GM19099 (cell line): ENCODE data around the gene SH2D5.

Source experiments
- POLR2A ChIP-seq: IDR thresholded peaks from 3 replicates; pipeline ENCODE4 v1.6.1; 2011; ENCODE audit warnings: low read depth; ENCODE audit not compliant: insufficient read length; ENCODE audit errors: extremely low read depth

The SH2D5 gene

DNA sequence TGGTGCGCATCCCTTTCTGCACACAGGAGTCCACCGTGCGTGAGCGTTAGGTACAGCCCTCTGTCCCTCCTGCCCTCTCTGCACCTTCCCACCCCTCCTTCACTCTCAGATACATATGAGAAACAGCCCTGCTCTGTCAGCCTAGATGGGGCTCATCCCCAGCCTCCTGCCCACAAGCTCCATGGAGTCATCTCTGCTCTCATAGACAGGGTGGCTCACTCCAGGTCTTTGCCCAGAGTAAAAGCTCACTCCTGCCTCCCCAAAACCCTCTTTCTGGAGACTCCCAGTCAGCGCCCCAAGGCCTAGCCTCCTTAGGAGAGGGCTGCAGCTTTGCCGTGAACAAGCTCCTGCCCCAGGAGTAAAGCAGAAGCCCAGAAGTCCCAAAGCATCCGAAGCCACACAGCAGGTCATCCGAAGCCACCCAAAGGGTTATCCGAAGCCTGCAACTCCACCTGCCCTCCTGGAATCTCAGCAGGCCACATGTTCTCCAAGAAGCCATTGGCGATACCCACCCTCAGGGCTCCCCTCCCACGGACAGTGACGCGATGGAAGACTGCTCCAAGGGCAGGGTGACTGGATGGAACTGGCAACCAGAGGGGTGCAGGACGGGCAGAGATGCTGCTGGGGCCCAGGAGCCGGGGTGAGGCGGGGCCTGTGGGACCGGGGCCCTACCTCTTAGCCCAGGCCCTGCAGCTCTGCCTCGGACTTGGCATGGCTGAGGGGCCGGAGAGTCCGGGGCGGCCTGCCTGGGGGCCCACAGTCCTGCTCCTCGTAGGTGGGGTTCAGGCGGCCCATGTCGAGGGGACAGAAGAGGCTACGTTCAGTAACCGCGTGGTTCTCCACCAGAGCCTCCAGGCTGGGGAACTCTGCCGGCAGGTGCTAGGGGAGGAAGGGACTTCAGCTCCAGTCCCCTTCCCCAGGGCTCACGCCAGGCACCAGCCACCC, 11.1 kb downstream of the SH2D5 start:
- no peak for TF ChIP-seq POLR2A

GRCh38 chr1:20720631-20721091, 11.8 kb downstream of the SH2D5 start:
- no peak for TF ChIP-seq POLR2A

- TF ChIP-seq POLR2A = no peak
These were observed 12.5 kb downstream of the SH2D5 start for GRCh38 chr1:20719871-20720620.

GRCh38 chr1:20719261-20719660, 13.2 kb downstream of the SH2D5 start:
- no peak for TF ChIP-seq POLR2A

DNA sequence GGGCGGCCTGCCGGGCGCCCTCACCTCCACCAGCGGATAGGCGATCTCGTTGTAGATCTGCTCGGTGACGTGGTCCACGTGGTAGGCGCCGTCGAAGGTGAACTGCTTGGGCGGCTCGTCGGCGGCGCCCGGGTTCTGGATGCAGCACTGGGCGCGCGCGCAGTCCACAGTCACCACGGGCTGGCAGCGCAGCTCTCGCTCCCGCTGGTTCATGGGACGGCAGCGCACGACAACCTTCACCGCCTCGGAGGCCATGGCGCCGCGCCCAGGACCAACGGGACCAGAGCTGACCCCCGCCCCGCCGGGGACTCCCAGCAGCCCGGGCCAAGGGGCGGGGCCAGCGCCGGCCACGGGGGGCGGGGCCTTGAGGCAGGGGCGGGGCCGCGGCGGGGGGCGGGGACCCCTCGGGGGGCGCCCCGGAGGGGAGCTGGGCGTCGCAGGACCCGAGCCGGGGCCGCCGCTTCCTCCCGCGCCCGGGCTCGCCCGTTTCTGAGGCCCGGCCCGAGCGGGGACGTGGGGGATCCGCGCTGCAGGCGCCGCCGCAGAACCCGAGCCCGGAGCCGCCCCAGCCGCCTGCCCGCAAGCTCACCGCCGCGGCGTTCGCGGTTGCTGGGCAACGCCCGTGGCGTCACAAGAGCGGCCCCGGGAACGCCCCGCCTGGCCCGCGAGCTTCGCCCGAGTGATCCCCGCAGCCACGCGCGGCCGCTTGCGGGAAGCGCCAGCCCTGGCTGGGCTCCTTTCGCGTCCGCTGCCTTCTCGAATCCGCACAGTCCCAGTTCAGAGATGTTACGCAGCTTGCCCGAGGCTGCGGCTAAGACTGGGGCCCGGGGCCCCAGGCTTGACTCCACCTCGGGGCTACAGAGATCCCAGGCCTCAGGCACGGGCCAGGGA, 14.8 kb downstream of the SH2D5 start, which contains the start of gene KIF17:
KIF17 (minus strand) TSS at position 556 of the 891 bp plus-strand sequence; CDS start at position 255, 301 bp downstream.
- TF ChIP-seq POLR2A = no peak

GRCh38 chr1:20716232-20716631, 16.3 kb downstream of the SH2D5 start:
- no peak for TF ChIP-seq POLR2A

DNA sequence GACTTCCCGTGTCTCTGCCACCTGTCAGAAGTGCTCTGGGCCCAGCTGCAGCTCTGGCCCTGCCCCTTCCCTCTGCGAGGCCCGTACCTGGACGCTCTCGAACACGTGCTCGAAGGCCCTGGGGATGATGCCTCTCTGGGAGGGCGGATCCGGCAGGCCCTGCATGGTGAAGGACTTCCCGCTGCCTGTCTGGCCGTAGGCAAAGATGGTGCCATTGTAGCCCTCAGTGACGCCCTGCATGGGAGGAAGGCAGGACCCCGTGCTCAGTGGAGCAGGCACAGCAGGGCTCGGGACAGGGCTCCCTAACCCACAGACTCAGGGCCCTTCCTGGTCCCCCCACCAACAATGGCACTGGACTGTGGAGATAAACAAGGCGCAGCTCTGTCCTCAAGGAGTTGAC, 17.1 kb downstream of the SH2D5 start:
- TF ChIP-seq POLR2A = no peak

DNA sequence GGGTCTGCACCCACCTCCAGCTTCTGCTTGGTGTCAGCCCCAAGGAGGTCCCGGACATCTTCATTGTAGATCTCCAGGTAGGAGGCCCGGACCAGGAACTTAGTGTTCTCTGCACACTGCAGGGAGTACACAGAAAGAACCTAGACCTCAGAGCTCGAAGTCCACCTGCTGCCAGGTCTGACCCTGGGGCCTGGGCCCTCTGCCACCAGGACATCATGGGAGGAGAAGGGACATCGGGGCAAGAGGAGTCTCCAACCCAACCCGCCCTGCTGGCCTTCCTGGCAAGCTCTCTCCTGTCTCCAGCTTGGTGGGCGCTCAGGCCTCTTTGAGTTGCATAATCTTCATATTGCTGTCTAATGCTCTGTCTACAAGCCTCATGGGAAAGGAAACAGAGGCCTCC, 19.1 kb downstream of the SH2D5 start:
- no peak for TF ChIP-seq POLR2A

DNA sequence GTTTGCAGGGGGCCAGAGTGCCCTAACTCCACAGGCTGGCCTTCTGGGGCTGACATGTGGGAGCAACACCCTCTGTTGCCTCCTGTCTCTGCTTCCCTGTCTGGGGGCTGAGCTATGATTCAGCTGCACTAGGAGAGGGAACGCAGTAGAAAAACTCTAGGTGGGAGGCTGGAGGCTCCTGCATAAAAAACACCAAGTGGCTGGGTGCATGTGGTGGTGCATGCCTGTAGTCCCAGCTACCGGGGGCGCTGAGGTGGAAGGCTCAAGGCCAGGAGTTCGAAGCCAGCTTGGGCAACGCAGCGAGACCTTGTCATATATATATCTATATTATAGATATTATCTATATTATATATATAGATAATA, 20.3 kb downstream of the SH2D5 start:
- no peak for TF ChIP-seq POLR2A

GRCh38 chr1:20711285-20712214, 21.0 kb downstream of the SH2D5 start:
- TF ChIP-seq POLR2A = no peak

DNA sequence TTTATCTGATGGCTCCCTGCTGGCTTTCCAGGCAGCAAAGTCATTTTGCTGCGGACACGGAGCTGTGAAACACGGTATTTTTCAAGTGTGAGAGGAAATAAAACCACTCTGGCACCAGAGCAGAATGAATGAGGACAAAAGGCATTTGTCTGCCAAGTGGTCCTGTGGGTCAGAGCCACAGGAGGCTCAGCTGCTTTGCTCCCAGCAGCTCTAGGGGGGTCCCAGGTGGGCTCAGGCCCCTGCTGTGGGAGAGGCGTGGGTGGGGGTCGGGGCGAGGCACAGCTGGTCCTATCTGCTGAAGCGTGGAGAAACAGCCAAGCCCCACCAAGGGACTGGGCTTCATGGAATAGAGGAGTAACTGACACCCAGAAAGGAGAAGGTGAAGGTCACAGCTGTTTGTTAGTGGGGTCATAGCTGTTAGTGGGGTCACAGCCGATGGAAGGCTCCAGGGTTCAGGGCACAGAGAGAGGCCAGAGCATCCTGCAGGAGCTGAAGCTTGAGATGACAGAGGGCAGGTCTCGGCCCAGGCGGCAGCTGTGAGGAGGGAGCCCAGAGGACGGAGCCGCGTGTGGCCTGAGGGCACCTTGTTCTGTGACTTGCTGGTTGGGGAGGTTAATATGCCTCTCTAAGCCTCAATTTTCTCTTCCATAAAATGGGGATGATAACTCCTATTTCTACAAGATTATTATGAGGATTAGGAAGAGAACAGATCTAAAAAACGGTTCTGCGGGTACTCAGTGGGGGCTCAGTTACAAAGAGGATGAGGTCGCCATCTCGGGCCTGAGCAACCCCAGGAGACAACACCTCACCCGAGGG, 21.8 kb downstream of the SH2D5 start:
- TF ChIP-seq POLR2A = no peak

GRCh38 chr1:20709868-20710267, 22.6 kb downstream of the SH2D5 start:
- no peak for TF ChIP-seq POLR2A

DNA sequence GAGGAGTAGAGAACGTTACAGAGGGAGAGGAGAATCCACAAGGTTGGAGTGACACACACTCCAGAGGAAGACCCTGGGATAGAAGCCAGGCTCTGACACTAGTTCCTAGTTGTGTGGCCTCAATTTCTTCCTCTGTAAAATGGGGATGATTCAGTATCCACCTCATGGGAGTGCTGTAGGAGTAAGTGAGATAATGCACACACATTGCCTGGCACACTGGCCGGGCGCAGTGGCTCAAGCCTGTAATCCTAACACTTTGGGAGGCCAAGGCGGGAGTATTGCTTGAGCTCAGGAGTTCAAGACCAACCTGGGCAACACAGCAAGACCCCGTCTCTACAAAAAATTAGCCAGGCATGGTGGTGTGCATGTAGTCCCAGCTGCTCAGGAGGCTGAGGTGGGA, 23.6 kb downstream of the SH2D5 start:
- TF ChIP-seq POLR2A = no peak

- no peak for TF ChIP-seq POLR2A
These were observed 24.4 kb downstream of the SH2D5 start for GRCh38 chr1:20708057-20708456.

DNA sequence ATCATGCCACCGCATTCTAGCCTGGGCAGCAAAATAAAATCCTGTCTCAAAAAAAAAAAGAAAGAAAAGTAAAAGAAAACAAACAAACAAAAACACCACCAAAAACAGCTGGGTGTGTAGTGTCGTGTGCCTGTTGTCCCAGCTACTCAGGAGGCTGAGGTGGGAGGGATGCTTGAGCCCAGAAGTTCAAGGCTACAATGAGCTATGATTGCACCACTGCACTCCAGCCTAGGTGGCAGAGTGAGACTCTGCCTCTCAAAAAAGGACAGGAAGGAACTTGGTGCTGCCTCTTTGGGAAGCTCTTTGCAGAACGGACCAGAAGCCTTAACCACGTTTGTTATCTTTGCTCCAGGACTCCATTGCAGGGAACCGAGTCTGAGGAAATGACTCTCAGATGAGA, 25.7 kb downstream of the SH2D5 start:
- no peak for TF ChIP-seq POLR2A
